DMS53 treated with DMSO at 0.1 percent for 48 hours (cell line): ENCODE data around the gene REC114.
"Not testable (repeated sequence)": the region's sequence is repeated elsewhere in the genome, so short reads cannot be mapped to it uniquely, and the experiment has no call there.

Experiments used
- DNase-seq: peaks from one replicate; lab custom pipeline; 2025; ENCODE audit not compliant: unreplicated experiment; lab: John Stamatoyannopoulos, UW

REC114 gene

DNA sequence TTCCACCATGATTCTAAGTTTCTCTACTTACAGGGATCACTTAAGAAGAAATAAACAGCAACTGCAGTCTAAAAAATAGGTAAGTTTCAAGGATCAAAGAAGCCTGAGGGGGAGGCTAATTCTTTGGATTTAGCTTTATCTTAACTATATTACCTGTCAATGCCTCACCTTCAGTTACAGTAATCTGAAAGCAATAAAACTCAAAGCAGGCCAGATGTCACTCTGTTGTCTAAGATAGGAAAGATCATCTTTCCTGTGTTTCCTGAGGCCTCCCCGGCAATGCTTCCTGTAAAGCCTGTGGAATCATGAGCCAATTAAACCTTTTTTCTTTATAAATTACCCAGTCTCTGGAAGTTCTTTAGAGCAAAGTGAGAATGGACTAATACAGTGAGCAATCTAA is 130.1 kb downstream of the REC114 start:
- DNase-seq = peak; percentile 6

DNA sequence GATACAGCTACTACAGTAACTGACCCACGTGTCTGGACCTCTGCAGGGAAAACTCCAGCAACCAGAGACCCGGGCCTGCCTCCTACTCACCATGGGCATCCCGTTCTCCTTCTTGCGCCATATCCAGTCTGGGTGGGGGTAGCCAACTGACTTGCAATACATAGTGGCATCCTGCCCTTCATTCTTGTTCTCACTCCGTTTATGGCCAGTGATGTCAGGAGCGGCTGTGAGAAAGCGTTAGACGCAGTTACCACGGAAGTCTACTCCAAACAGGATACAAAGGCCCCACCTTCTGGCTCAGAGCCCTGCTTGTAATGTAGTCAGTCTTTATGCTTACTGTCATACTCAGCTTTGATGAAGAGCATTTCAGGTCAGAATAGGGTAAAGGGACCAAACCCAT is 130.6 kb downstream of the REC114 start:
- peak; percentile 5 for DNase-seq

DNA sequence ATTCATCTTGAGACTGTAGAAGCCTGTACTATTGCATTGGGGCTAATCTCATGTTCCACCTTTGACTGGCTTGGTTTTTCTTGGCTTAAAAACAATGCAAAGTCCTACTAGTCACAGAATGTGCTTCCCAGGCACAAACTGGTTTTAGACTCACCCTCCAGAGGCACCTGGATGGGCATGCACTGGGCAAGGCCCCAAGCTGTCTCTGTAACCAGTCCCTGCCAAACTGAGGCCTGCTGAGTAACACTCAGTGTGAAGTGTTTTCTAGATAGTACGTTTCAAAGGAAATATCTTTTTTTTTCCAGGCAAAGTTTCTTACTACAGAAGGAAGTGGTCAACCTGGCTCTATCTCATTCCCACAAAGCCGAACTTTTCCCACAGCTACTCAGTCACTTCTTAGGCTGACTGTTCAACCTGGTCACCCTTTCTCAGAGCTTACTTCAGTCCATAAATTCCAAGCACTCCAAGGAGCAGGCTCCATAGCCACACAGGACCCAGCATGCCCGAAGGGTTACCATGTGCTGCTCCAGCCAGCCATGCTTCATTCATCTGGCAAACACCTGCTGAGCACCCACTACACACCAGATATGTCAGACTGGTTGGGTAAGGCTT is 132.8 kb downstream of the REC114 start:
- DNase-seq = no peak

DNA sequence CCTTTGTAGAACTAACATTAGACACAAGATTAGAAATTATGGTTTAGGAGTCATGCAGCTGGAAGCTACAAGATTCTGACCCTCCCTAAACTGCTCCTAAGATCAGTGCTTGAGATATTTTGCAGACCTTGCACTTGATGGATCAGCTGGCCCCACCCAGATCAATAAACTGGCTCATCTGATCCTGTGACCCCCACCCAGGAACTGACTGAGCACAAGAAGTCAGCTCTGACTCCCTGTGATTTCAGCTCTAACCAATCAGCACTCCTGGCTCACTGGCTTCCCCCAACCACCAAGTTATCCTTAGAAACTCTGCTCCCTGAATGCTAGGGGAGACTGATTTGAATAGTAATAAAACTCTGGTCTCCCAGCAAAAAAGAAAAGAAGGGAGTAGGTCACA is 134.6 kb downstream of the REC114 start:
- DNase-seq = not testable (repeated sequence)

DNA sequence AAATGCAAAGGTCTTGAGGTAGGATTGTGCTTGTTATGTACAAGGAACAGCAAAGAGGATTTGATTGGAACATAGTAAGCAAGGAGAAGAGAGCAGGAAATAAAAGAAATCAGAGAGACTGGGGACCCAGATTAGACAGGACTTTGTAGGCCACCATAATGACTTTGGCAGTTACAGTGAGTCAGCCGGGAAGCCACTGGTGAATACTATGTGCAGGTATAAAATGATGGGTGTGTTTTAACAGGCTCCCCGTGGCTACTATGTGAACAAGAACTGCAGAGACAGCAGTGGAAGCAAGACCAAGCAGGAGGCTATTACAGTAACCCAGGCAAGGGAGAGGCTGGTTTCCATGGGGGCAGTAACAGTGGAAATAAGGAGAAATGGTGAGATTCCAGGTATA is 135.1 kb downstream of the REC114 start:
- DNase-seq = no peak

DNA sequence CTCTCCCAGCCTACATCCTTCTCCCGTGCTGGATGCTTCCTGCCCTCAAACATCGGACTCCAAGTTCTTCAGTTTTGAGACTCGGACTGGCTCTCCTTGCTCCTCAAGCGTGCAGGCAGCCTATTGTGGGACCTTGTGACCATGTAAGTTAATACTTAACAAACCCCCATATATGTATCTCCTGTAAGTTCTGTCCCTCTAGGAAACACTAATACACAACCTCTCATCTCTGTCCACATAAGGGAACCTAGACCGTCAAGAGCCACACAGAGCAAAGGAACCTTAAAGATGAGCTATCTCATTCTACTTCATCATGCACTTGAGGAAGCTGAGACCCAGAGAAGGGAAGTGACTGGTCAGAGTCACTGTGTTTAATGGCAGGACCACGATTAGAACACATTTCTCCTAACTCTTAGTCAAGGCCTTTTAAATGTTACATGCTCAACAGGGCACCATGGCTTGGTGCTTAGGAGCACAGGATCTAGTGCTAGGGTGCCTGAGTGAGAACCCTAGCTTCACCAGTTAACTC is 140.0 kb downstream of the REC114 start:
- DNase-seq = no peak

DNA sequence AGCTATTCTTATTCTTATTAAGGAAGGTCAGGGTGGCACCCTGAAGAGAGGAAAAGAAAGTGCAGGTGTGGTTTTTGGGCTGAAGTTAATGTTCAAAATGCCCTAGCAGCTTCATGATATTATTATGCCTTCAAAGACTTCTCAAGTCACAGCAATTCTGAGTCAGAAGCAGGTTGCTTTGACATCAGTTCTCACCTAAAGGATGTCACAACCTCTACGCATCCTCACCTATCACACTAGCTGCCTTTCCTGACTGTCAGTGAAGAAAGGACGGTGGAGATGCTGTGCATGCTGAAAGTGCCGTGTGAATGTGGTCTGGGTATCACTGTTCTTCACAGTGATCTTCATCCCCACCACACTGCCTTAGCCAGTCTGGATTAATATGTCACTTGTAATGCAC is 140.6 kb downstream of the REC114 start:
- DNase-seq = no peak

DNA sequence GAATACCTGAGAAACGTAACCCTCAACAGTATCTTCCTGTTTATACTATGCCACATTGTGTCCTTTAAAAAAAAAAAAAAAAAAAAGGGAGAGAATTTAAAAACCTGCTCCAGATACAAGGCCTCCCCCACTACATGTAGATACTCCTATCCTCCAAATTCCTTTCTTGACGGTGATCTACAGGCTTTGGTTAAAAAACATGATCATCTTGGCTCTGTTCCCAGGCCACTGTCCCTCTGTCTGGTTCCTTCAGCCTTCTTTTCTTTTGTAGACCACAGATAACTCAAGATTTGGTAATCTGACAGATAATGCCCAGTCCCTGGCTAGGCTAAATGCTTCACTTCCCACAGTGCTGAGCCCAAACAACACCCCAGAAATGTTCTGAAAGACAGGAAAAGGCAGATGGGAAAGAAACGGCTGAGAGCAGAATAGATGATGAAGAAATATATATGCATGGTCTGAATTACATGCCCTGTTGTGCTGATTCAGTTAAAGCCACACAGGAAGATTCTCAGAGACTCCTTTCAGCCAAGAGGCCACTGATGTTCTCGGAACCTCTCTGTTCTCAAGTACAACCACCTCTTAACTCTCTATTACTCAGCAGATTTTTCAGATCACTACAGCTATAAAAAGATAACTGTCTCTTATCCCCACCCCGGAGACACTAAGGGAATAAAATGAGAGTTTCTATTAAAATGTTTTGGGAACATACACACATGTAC is 141.9 kb downstream of the REC114 start:
- DNase-seq = no peak

DNA sequence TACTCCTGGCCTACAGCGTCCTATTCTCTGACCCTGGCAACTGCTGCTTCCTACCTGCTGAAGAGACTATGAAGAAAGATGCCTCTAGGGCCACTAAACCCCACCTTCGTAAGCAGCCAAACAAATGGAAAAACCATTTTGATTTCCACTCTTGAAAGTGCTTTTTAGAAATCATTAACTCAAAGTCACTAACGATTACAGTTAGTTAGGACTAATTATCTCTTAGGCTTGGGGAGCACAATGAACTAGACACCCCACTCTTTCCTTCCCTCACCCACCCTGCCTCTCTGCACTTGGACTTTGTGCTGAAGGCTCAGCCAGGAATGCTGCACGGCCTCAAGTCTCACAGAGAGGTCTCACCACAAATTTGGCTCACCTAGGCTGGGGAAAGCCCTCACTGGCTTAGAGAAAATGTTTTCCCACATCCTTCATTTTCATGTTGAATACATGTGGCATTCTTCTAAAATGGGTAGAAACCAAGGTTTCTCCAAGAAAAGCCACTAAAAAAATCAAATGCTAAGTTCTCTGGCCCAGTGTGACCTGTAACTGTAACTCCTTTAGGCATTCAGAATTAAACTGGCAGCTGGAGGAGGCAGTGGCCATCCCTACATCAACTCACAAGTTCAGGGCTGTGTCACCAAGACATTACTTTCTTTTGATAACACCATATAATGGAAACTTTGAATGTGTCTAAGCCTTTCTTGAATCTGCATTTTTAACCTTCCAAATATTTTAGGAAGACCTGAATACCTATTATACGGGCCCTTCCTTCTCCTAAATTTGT is 143.1 kb downstream of the REC114 start:
- DNase-seq = no peak

DNA sequence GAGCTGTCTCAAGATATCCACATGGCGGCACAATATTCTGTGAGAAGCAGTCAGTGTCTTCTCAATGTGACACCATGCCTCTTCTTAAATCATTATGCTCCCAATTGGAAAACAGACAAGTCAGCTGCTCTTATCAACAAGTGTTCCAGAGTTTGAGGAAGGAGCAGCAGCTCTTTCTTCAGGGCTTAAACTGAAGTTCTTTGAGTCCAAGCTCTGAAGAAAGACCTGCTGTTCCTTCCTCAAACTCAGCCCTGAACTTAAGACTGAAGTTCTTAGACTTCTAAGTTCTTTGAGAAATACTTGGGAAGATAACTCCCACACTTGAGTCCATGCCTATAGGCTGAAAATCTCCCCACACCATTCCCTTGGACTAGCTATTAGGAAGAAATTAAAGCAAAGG is 146.8 kb downstream of the REC114 start:
- no peak for DNase-seq

DNA sequence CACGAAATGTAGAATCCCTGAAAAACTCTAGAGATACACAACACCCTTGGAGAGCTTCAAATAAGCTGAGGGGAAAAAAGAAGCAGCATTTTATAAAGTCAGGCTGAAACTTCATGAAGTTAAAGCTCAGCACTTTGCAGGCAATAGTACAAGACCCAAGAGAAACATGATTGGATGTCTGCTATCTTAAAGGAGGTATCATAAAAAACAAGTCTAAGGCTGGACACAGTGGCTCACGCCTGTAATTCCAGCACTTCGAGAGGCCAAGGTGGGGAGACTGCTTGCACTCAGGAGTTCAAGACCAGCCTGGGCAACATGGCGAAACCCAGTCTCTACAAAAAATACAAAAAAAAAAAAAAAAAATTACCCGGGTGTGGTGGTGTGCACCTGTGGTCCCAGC is 147.3 kb downstream of the REC114 start:
- no peak for DNase-seq

DNA sequence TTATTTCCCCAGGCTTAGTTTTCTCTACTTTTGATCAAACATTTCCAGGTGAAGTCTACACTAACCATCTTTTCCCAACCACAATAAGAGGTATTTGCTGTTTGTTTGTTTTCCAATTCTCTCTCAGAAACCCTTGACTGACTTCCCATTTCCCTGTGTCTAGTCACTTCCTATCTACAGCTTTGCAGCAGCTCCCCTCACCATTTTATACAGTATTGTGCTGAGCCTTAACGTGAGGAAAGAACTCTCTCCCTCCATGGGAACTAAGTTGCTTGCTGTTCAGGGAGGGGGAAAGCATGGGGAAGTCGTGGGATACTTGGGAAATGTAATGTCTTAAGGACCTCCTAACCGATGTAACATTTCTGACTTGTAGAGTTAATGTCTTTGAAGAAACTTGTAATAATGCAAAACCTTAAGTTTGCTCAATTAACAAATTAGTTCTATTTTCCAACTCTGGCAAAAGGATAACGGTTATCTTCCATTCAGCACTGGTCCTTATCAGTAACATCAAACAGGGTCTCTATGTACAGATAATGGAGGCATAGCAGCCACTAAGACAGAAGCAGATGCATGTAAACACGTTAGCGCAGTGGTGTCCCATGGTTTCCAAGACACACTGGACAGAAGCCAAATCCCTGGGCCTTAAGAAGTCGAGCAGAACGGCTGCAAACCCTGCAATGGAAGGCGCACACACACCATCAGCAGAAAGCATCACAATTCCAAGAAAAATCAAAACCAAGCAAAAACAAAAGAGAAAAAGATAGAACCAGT is 150.5 kb downstream of the REC114 start:
- DNase-seq = no peak

DNA sequence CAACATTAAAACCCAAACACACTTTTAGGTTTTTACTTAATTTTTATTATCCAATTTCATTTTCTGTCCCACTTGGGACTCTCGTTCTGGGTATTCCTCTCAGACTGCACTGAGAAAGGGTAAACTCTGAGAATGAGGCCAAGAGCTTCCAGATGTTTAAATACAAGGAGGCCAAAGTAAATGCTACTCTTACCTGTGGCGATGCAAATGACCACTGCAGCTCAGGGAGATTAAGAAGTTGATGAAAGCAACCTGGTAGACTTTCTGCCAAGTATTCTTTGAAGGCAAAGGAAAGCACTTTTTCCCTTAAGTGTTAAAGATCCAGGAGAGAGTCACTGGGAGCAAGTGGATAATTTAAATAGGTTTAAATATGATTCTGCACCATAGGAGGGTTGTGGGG is 151.1 kb downstream of the REC114 start:
- DNase-seq = no peak

DNA sequence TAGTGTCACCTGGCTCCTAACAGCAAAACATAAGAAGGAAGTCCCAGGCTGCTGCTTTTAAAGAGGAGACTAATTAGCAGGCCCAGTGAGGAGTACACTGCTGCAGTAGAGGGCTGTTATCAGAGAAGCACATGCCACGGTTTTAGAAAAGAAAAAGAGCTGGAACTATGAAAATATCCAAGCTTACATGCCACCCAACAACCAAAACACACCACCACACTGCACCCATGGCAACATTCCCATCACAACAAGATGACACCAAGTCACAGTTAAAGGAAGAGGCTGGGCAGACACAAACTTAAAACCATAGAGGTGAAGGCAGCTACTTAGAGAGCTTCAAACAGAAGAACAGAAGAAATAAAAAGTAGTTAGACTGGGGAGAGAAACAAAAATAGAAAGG is 153.2 kb downstream of the REC114 start:
- DNase-seq = no peak

DNA sequence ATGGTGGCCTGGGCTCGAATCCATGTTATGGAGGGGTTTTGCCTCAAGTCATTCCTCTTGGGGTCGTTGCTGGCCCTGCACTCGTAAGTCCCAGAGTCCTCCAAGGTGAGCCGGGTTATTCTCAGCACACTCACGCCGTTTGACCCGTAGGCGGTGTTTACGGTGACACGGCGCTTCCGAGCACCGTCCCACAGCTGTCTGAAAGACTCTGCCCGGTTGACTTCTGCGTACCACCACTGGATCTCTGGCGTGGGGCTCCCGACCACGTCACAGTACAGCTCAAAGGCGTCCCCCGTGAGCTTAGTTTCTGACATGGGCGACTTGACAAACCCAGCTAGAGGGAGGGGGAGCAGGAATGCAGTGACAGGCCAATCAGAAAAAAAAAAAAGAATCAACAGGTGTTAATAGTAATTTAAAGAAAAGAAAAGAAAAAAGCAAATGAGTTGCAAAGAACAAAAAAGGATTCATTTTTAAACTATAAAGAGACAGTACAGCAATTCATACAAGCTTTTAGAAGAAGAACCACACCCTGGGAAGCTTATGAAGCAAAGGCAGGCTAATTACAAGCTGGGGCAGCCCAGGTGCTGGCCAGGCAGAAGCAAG is 154.2 kb downstream of the REC114 start:
- no peak for DNase-seq

DNA sequence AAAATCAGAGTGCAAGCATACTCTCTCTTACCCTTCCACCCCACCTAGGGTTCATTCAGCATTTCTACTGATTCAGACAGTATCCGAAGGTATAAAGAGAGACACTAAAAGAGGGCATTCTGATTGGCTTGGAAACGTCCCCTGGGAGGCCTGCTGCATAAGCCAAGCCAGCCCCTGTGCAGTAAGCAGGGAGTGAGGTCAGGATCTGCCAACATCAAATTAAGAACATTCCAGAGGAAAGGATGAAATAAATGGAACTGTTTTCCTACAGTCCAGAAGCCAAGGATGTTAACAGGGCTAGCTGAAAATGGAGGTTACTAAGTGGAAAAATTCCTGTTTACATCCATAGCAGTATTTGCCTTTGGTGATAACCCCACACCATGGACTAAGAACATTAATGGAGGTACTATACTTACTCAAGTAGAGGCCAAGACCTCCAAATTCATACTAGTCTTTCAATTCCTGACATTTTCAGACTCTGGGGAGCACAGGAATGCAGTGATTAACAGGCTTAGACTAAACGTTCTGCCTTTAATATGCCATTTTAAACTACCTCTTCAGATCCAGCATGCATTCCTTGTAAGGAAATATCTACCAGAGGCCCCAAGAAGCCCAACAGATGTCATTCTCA is 155.7 kb downstream of the REC114 start:
- no peak for DNase-seq

DNA sequence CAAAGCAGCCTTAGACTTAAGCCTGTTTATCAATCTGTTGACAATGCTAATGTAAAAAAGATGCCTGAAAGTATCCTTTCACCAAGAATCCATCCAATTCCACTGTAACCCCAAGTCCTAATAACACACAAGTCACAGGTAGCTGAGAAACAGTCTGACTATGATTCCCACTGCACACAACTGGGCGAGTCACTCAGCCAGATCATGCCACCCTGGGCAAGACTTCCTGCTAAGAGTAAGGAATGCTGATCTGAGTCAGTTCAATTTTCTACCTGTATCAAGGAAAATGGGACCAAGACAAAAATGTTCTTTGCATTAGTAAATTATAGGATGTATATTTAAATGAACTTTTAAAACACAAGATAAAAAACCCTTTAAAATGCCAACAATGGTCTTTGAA is 157.0 kb downstream of the REC114 start:
- no peak for DNase-seq

DNA sequence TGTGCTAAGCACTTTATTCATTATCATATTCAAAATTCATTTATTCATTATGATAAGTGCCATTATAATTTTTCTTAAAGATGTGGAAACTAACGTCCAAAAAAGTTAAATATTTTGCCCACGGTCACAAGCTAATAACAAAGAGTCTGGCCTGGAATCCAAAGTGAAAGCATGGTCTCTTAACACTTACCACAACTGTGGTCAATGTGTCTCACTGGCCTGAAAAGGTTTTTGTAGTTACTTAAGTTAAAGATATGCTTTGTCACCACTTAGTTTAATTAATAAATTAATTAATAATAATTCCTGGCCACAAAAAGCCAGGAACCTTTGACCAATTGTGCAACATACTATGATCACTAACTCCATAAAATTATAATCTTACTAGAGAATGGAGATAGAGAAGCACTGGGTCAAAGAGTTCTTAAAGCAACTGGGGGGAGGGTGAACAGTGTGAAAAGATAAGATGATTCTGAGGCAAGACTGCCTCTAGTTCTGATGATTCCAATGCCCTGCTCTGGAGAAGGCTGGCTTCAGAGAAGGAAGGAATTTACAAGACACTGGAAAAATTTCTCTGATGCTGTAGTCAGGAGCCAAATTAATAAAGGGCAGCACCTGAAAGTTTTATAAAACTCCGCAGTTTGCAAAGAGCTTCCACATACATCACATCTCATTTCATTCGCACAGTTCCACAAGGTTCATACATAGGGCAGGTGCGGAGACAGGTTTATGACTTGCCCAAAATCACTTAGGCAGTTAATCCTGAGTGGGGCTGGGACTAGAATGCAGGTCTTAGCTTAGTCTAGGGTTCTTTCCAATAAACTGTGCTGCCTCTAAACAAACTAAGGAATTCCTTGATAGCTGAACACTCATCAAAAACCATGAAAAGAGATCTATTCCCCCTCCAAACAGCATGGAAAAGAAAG is 157.7 kb downstream of the REC114 start:
- DNase-seq = no peak
